ENCODE measurements around the gene TMEM44. TPM values are rescaled to one million over a fixed set of nuclear protein-coding genes. Genes with fewer than 3 reads are reported as not detected.

The TMEM44 gene
- total and polyA plus RNA-seq, 2 of the 4 experiments (the other 2 are of a cell fraction) = 9.7 to 24.2 TPM

GRCh38 chr3:194596906-194597305 is 36.3 kb downstream of the TMEM44 start:
- no TSS peak for BruUV-seq (replicated peaks)
- H3K36me3 ChIP-seq (ENCODE audit: control insufficient read depth, insufficient read depth, low read length) = peaks cover 9% of the 10 kb centered on the region
- peaks cover 19% of the 10 kb centered on the region for H3K4me1 ChIP-seq (ENCODE audit: control insufficient read depth, insufficient read depth, low read length)
- H3K18ac ChIP-seq (ENCODE audit: low read depth, low read length) = no peak overlapping the region
- H3K9me3 ChIP-seq (ENCODE audit: control insufficient read depth, insufficient read depth, low read length) = no peaks in the 10 kb centered on the region
- H2AK9ac ChIP-seq (replicated peaks; ENCODE audit: low read depth, low read length, poor library complexity) = no peak overlapping the region
- H4K5ac ChIP-seq (ENCODE audit: low read depth, low read length) = no peak overlapping the region
- H2BK20ac ChIP-seq (ENCODE audit: low read depth, low read length) = no peak overlapping the region
- no peak for ATAC-seq (ENCODE audit: low read depth)
- H3K23ac ChIP-seq (ENCODE audit: low read depth, low read length) = no peak overlapping the region
- no peak overlapping the region for H2AK5ac ChIP-seq (ENCODE audit: low read depth, low read length)
- intact Hi-C loops (cut with micrococcal nuclease) (no loop called here), in situ Hi-C loops (cut with MboI; ENCODE audit: low sequenced_read_pairs) (no loop called here), dilution Hi-C loops (cut with HindIII; ENCODE audit: low sequenced_read_pairs, unreplicated experiment) (no loop called here)
- H3K79me1 ChIP-seq (ENCODE audit: low read depth in 1 of 2, low read length in 2 of 2) = peaks cover 5 to 32% of the 10 kb centered on the region in 2 experiments; a peak in 3 of 4 replicates
- H3K27me3 ChIP-seq (ENCODE audit: control insufficient read depth, insufficient read depth, low read length) = no peaks in the 10 kb centered on the region
- H2AFZ ChIP-seq (replicated peaks; ENCODE audit: low read length, poor library complexity) = no peak overlapping the region
- H2BK15ac ChIP-seq (ENCODE audit: low read depth, low read length) = no peak overlapping the region
- H2BK120ac ChIP-seq (ENCODE audit: low read depth, low read length) = no peak overlapping the region
- H4K91ac ChIP-seq (ENCODE audit: insufficient read depth, low read depth, low read length) = no peak overlapping the region
- no peak for DNase-seq
- H3K4ac ChIP-seq (ENCODE audit: low read depth, low read length) = no peak overlapping the region
- no peak overlapping the region for H3K4me3 ChIP-seq (ENCODE audit: insufficient read depth, low read depth, low read length)
- CTCF ChIA-PET = no interaction called here
- no peak overlapping the region for H3K14ac ChIP-seq (replicated peaks; ENCODE audit: low read depth, low read length)
- no peak overlapping the region for H3K56ac ChIP-seq (ENCODE audit: extremely low read depth, insufficient read depth, low read length)
- POLR2A ChIA-PET (ENCODE audit: unreplicated experiment) = no interaction called here
- no peaks in the 10 kb centered on the region for H4K20me1 ChIP-seq (ENCODE audit: insufficient read depth, low read length)
- no peak overlapping the region for H3K9ac ChIP-seq (ENCODE audit: low read depth, low read length)
- H2BK5ac ChIP-seq (ENCODE audit: low read depth, low read length, poor library complexity, severe bottlenecking) = no peak overlapping the region
- WGBS, 2 experiments (ENCODE audit: extremely low coverage in 2 of 2, insufficient read length in 1 of 2) = 71% methylated on average over 1 of the region's 5 CpGs; no CpG with 5 or more reads in 1 of the 2 experiments
- H3K9me1 ChIP-seq (ENCODE audit: insufficient read depth, low read length) = peaks cover 15% of the 10 kb centered on the region
- no peak overlapping the region for H3K27ac ChIP-seq (ENCODE audit: insufficient read depth, low read length)
- no peak for TF ChIP-seq CTCF (conservative IDR thresholded peaks at IDR 0.05; ENCODE audit: low read depth, low read length)
- TF ChIP-seq RFX5 (IDR thresholded peaks at IDR 0.05; ENCODE audit: low read depth, low read length) = no peak
- TF ChIP-seq POLR2A (IDR thresholded peaks at IDR 0.05; ENCODE audit: low read depth, low read length) = no peak
- no peak for TF ChIP-seq FOS (IDR thresholded peaks at IDR 0.05; ENCODE audit: low read depth, low read length)
- TF ChIP-seq, protein P1, sequence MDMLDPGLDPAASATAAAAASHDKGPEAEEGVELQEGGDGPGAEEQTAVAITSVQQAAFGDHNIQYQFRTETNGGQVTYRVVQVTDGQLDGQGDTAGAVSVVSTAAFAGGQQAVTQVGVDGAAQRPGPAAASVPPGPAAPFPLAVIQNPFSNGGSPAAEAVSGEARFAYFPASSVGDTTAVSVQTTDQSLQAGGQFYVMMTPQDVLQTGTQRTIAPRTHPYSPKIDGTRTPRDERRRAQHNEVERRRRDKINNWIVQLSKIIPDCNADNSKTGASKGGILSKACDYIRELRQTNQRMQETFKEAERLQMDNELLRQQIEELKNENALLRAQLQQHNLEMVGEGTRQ (IDR thresholded peaks at IDR 0.05; ENCODE audit: low read depth, low read length) = no peak
- TF ChIP-seq CEBPB (IDR thresholded peaks at IDR 0.05; ENCODE audit: low read depth, low read length) = no peak
- no peak for TF ChIP-seq NFE2L2 (IDR thresholded peaks at IDR 0.05; ENCODE audit: low read depth, low read length)
- TF ChIP-seq RCOR1 (IDR thresholded peaks at IDR 0.05; ENCODE audit: insufficient replicate concordance, low read length) = no peak
- TF ChIP-seq BHLHE40 (IDR thresholded peaks at IDR 0.05; ENCODE audit: low read depth, low read length) = no peak
- no peak for TF ChIP-seq MAFK (IDR thresholded peaks at IDR 0.05; ENCODE audit: low read depth, low read length)
- TF ChIP-seq MAZ (IDR thresholded peaks at IDR 0.05; ENCODE audit: borderline replicate concordance, low read depth, low read length) = no peak
- TF ChIP-seq ELK1 (IDR thresholded peaks at IDR 0.05; ENCODE audit: borderline replicate concordance, low read depth, low read length) = no peak
- no peak for TF ChIP-seq MXI1 (IDR thresholded peaks at IDR 0.05; ENCODE audit: borderline replicate concordance, low read depth, low read length)
- no peak overlapping the region for H3K4me2 ChIP-seq (ENCODE audit: low read depth, low read length)
- no peak overlapping the region for H4K8ac ChIP-seq (ENCODE audit: low read depth in 2 of 2, low read length in 2 of 2)
